ENCODE data around the gene CFAP74. TPM values are rescaled to one million over a fixed set of nuclear protein-coding genes. Genes with fewer than 3 reads are reported as not detected.

Gene CFAP74
- total RNA-seq, 4 donors from 2014 or later, result 0.35 to 1.1 (median 0.83) TPM; not detected in 1

DNA sequence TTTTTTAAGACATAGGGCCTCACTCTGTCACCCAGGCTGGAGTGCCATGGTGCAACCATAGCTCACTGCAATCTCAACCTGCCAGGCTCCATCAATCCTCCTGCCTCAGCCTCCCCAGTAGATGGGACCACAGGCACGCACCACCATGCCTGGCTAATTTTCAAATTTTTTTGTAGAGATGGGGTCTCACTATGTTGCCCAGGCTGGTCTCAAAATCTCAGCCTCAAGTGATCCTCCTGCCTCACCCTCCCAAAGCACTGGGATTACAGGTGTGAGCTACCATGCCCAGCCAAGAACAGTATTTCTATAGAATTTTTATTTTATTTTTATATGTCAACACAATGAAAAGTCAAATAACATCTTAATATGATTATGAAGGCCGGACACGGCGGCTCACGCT, 123.6 kb downstream of the CFAP74 start:
- Histone ChIP-seq H3K27me3 (no peaks in the 10 kb centered on the region), H3K9me3 (no peaks in the 10 kb centered on the region), H3K4me3 (no peak overlapping the region), H3K27ac (no peak overlapping the region), H3K36me3 (peaks cover 0 to 10% (median 0%) of the 10 kb centered on the region in 3 donors), H3K4me1 (peaks cover 0 to 90% (median 17%) of the 10 kb centered on the region in 4 donors)
- TF ChIP-seq CTCF (IDR thresholded peaks at IDR 0.05) (no peak), POLR2A (IDR thresholded peaks at IDR 0.05) (no peak)
- DNase-seq, result no peak

DNA sequence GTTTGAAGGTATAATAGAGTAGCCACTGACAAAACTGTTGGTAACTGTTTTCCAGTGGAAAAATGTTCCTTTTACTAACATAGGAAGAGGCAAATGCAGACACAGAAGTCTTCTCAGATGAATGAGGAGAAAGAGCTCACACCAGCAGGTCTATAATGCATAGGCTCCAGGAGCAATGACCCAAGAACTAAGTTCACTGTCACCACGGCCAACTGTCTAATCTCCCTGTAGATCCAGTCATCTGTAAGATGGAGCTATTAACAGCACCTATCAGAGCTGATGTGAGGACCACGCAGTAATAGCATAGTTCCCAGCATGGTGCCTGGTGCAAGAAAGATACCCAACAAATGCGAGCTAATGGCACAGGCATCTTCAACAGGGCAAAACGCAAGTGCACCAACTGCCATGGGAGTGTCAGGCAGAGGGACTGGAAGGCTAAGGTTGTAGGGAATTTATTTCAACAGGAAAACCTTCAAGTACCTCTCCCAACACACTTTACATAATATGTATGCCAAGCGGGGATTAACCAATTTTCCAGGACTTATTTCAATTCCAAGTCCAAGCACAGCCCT, 125.6 kb downstream of the CFAP74 start:
- no peak for DNase-seq
- Histone ChIP-seq H3K27ac (no peak overlapping the region), H3K9me3 (no peaks in the 10 kb centered on the region), H3K4me3 (no peak overlapping the region), H3K36me3 (peaks cover 0 to 10% (median 0%) of the 10 kb centered on the region in 3 donors), H3K27me3 (no peaks in the 10 kb centered on the region), H3K4me1 (peaks cover 6 to 90% (median 17%) of the 10 kb centered on the region in 4 donors)
- TF ChIP-seq CTCF (IDR thresholded peaks at IDR 0.05) (no peak), POLR2A (IDR thresholded peaks at IDR 0.05) (no peak)

DNA sequence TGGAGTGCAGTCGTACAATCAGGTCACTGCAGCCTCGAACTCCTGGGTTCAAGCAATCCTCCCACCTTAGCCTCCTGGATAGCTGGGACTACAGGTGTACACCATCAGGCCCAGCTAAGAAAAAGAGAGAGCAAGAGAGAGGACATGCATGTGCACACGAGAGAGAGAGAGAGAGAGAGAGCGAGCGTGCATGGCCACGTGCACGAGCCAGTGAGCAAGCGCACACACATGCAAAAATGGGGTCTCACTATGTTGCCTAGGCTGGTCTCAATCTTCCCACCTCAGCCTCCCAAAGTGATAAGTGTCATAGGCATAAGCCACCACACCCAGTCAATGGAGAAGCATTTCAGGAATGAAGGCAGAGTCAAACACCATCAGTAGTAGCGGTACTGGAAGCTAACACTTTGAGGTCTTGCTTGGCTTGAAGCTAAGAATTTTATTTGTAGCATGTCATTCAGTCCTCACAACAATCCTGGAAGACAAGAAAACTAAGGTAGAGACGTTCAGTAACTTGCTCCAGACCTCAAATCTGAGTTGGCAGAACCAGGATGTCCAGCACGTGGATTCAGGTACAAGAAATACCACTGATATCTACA, 127.2 kb downstream of the CFAP74 start:
- H3K27me3 ChIP-seq, result no peaks in the 10 kb centered on the region
- no peaks in the 10 kb centered on the region for H3K9me3 ChIP-seq
- H3K4me3 ChIP-seq, result no peak overlapping the region
- H3K36me3 ChIP-seq, result peaks cover 0 to 10% (median 0%) of the 10 kb centered on the region in 3 donors
- H3K4me1 ChIP-seq, result peaks cover 13 to 90% (median 21%) of the 10 kb centered on the region in 4 donors
- no peak for DNase-seq
- no peak overlapping the region for H3K27ac ChIP-seq
- TF ChIP-seq POLR2A (IDR thresholded peaks at IDR 0.05) (no peak), CTCF (IDR thresholded peaks at IDR 0.05) (no peak)

DNA sequence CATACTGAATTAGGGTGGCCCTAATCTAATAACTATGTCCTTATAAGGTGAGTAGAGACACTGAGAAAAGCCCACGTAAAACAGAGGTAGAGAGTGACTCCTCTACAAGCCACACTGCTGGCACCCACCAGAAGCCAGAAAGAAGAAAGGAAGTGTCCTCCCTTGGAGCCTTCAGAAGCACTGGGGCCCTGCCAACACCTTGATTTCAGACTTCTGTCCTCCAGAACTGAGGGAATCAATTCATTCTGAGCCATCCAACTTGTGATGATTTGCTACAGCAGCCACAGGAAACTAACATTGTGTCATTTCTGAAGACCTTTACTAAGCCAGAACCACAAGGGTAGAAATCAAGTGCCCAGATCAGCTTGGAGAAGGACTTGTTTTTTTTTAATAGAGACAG, 127.7 kb downstream of the CFAP74 start:
- Histone ChIP-seq H3K36me3 (peaks cover 0 to 10% (median 0%) of the 10 kb centered on the region in 3 donors), H3K27me3 (no peaks in the 10 kb centered on the region), H3K9me3 (no peaks in the 10 kb centered on the region), H3K27ac (no peak overlapping the region), H3K4me1 (peaks cover 13 to 90% (median 19%) of the 10 kb centered on the region in 4 donors), H3K4me3 (no peak overlapping the region)
- DNase-seq, result no peak
- TF ChIP-seq POLR2A (IDR thresholded peaks at IDR 0.05) (no peak), CTCF (IDR thresholded peaks at IDR 0.05) (no peak)

- H3K4me3 ChIP-seq, result no peak overlapping the region
- no peak overlapping the region for H3K27ac ChIP-seq
- no peak for DNase-seq
- H3K9me3 ChIP-seq, result no peaks in the 10 kb centered on the region
- TF ChIP-seq POLR2A (IDR thresholded peaks at IDR 0.05) (no peak), CTCF (IDR thresholded peaks at IDR 0.05) (no peak)
- H3K4me1 ChIP-seq, result peaks cover 11 to 84% (median 16%) of the 10 kb centered on the region in 4 donors
- H3K36me3 ChIP-seq, result peaks cover 0 to 10% (median 0%) of the 10 kb centered on the region in 3 donors
- H3K27me3 ChIP-seq, result no peaks in the 10 kb centered on the region
Observed at GRCh38 chr1:1874901-1875300, 128.7 kb downstream of the CFAP74 start.

Data from Peyer's patch (tissue), 4 donors.